CD4-positive, alpha-beta T cell treated with Interleukin-21 for 1 hour (primary cell): ENCODE data around the gene ERC2.

Source experiments
- DNase-seq: peaks from one replicate; pipeline ENCODE4 v3.0.0-alpha.2; 2020

ERC2 gene

GRCh38 chr3:55601366-55602080 is 866.7 kb downstream of the ERC2 start:
- DNase-seq, result no peak

GRCh38 chr3:55598224-55598623 is 870.0 kb downstream of the ERC2 start:
- no peak for DNase-seq

- DNase-seq, result no peak
Measured at GRCh38 chr3:55597641-55598040, 870.6 kb downstream of the ERC2 start.

GRCh38 chr3:55596212-55596611 is 872.1 kb downstream of the ERC2 start:
- DNase-seq, result no peak

- DNase-seq, result no peak
Measured at GRCh38 chr3:55595420-55595819, 872.8 kb downstream of the ERC2 start.

- DNase-seq, result no peak
Measured at GRCh38 chr3:55592572-55592971, 875.7 kb downstream of the ERC2 start.

GRCh38 chr3:55591888-55592287 is 876.4 kb downstream of the ERC2 start:
- DNase-seq, result no peak

- DNase-seq, result no peak
Measured at GRCh38 chr3:55588146-55588765, 880.0 kb downstream of the ERC2 start.

GRCh38 chr3:55585856-55586255 is 882.4 kb downstream of the ERC2 start:
- no peak for DNase-seq

- DNase-seq, result no peak
Measured at GRCh38 chr3:55584716-55585368, 883.4 kb downstream of the ERC2 start.

- DNase-seq, result no peak
Measured at GRCh38 chr3:55584030-55584429, 884.2 kb downstream of the ERC2 start.

- no peak for DNase-seq
Measured at GRCh38 chr3:55583475-55583874, 884.8 kb downstream of the ERC2 start.

- DNase-seq, result no peak
Measured at GRCh38 chr3:55579496-55579895, 888.8 kb downstream of the ERC2 start.

- no peak for DNase-seq
Measured at GRCh38 chr3:55576621-55577388, 891.5 kb downstream of the ERC2 start.

- DNase-seq, result no peak
Measured at GRCh38 chr3:55574671-55575070, 893.6 kb downstream of the ERC2 start.

- DNase-seq, result no peak
Measured at GRCh38 chr3:55572816-55573215, 895.5 kb downstream of the ERC2 start.

GRCh38 chr3:55571913-55572312 is 896.4 kb downstream of the ERC2 start:
- no peak for DNase-seq

- DNase-seq, result no peak
Measured at GRCh38 chr3:55571216-55571813, 897.0 kb downstream of the ERC2 start.

- no peak for DNase-seq
Measured at GRCh38 chr3:55570271-55570711, 898.0 kb downstream of the ERC2 start.

- no peak for DNase-seq
Measured at GRCh38 chr3:55569033-55569599, 899.2 kb downstream of the ERC2 start.

GRCh38 chr3:55567615-55568014 is 900.7 kb downstream of the ERC2 start:
- no peak for DNase-seq

- no peak for DNase-seq
Measured at GRCh38 chr3:55567121-55567520, 901.1 kb downstream of the ERC2 start.

- no peak for DNase-seq
Measured at GRCh38 chr3:55565521-55565920, 902.7 kb downstream of the ERC2 start.
